Measurements from ENCODE around the gene BCKDK.
"Not testable (repeated sequence)": the region's sequence is repeated elsewhere in the genome, so short reads cannot be mapped to it uniquely, and the experiment has no call there.

Gene BCKDK

DNA sequence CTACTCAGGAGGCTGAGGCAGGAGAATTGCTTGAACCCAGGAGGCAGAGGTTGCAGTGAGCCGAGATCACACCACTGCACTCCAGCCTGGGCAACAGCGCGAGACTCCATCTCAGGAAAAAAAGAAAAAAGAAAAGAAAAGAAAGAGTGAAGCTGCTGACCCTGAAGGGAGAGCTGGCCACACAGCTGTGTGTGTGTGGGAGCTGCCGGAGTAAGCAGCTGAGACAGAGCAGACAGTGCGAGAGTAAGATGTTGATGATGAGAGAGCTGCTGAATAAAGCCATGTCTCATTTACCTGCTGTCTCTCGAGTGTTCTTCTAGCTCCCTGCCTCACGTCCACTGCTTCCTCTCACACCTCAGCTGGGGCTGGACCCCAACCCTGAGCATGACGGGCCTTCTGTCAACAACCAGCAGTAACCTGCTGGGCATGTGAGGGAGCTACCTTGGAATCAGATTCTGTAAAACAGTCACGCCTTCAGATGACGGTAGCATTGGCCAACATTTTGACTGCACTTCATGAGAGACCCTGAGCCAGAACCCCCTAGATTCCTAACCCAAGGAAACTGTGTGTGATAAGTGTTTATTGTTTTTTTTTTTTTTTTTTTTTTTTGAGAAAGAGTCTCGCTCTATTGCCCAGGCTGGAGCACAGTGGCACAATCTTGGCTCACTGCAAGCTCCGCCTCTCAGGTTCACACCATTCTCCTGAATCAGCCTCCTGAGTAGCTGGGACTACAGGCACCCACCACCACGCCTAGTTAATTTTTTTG, 7.1 kb upstream of the BCKDK start:
- not testable (repeated sequence) for DNase-seq

DNA sequence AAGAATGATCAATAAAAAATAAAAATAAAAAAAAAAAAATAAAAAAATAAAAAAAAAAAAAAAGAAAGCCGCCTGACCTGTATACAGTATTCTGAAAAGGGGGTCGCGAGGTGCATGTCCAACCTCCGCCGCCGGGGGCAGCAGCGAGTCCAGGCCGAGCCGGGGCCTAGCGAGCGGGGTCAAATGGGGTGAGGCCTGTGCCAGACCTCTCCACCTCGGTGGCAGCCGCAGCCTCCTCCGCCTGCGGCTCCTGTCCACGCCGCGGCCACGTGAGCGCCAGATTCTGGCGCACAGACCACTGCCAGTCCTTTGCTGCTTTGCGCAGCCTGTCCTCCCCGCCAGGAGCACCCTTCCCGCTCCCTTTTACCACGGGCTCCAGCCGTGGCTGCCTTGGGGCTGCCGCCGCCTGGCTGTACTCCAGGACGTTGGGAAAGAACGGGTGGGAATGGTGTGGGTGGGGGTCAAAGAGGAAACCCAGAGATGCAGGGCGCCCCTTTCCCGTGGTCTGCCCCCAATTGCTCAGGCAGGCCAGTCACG, 2.4 kb upstream of the BCKDK start:
- DNase-seq = peak; percentile 53

DNA sequence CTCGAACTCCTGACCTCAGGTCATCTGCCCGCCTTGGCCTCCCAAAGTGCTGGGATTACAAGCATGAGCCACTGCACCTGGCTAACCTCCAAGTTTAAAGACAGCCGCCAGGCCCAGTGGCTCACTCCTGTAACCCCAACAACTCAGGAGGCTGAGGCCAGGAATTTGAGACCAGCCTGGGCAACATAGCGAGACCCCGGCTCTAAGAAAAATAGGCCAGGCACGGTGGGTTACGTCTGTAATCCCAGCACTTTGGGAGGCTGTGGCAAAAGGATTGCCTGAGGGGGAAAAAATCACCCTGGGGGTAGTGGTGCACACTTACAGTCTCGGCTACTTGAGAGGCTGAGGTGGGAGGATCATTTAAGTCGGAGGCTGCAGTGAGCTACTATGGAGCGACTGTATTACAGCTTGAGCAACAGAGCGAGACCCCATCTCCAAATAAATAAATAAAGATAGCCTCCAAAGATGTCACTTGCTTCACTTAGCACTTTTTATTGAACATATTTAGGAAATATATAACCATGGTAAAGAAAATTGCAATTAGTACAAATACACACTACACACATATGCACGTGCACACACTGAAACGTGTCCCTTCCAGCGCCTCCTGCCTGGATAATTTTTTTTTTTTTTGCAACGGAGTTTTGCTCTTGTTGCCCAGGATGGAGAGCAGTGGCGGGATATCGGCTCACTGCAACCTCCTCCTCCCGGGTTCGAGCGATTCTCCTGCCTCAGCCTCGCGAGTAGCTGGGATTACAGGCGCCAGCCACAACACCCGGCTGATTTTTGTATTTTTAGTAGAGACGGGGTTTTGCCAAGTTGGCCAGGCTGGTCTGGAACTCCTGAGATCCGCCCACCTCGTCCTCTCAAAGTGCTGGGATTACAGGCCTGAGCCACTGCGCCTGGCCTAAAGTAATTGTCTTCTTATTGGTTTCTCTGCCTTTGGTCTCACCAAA, 1.4 kb upstream of the BCKDK start:
- DNase-seq = no peak

DNA sequence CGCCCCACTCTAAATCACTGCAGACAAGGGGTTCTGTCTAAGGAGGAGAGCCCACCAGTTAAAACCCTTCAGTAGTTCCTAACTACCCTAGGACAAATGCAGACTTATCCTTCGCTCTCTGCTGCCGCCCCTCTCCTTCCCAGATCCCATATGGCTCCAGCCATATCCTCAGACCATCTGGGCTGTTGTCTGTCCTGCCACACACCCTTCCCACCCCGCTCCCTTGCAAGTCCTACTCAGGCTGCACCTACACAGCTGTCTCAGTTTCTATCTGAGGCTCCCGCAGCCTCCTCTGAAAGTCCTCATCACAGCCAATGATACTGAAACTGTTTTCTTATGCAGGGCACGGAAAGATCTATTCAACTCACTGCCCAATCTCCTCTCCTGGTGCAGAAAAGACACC, 720 bp upstream of the BCKDK start:
- DNase-seq = no peak

DNA sequence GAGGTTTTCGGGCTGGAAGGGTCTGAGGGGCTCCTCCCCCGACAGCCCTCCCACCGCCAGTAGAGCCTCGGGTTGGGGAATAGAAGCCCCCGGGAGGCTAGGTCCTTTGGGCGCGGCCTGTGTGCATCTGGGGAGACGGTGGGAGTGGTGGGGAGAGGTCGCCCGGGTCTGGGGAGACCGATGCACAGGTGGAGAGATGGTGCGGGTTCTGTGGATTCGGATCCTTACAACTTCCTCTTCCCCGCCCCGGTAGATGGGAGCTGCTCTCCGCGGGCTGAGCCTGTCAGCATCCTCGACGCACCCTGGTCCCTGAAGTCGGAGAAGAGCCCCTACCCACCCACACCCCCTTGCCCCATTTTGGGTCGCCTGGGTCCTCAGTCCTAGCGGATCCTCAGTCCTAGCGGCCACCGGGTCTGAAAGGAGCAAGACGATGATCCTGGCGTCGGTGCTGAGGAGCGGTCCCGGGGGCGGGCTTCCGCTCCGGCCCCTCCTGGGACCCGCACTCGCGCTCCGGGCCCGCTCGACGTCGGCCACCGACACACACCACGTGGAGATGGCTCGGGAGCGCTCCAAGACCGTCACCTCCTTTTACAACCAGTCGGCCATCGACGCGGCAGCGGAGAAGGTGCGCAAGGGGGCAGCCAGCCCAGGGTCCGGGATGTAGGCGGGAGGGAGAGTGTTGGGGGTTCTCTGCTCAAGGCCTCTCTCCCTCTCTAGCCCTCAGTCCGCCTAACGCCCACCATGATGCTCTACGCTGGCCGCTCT, 790 bp downstream of the BCKDK start:
- no peak for DNase-seq

DNA sequence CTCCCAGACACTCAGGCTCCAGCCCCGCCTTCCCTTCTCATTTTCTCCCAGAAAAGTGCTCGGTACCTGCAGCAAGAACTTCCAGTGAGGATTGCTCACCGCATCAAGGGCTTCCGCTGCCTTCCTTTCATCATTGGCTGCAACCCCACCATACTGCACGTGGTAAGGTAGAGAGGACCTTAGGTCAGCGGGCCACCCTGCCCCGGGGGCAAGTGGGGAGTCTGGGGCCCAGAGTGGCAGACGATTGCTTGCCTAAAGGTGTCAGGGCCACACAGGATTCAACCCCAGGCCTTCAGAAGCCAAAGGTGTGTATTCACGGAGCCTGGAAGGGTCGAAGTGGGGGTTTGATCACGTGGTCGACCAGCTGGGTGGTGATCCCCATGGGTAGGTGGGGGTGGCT, 1.4 kb downstream of the BCKDK start:
- DNase-seq = no peak

DNA sequence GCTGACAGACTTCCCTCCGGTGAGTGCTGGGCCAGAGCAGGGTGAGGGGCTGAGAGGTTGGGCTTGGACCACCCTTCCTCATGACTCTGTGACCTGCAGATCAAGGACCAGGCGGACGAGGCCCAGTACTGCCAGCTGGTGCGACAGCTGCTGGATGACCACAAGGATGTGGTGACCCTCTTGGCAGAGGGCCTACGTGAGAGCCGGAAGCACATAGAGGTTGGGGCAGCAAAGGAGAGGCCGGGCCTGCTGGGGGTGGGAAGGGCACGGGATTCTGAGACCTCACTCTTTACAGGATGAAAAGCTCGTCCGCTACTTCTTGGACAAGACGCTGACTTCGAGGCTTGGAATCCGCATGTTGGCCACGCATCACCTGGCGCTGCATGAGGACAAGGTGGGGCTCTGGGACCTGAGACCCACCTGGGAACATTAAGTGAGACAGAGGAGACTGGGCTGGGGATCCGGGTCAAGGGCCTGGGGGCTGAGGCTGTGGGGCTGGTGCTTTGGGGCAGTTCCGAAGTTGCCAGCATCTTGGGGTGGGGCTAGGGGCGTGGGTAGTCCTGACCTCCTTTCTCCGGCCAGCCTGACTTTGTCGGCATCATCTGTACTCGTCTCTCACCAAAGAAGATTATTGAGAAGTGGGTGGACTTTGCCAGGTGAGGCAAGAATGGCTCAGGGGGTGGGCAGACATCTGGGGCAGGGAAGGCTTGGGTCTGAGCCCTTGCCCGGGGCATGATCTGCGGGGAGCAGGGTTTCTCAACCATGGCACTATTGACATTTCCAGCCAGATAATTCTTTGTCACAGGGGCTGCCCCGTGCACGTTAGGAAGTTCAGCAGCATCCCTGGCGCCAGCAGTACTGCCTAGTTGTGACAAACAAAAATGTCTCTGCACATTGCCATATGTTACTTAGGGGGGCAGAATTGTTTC, 2.2 kb downstream of the BCKDK start:
- DNase-seq = no peak

DNA sequence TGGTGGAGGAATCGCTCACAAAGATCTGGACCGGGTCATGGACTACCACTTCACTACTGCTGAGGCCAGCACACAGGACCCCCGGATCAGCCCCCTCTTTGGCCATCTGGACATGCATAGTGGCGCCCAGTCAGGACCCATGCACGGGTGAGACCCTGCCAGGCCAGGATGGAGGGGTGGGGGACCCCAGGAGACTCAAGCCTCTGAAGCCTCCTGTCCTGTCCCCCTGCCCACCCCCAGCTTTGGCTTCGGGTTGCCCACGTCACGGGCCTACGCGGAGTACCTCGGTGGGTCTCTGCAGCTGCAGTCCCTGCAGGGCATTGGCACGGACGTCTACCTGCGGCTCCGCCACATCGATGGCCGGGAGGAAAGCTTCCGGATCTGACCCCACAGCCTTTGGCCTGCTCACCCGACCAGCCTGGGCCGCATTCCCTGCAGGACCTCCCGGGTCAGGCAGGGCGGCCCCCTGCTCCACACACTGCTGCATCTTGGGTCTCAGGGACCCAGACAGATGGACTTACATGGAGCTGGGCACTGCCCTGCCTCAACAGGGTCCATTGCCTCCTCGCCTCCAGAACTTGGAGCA, 3.8 kb downstream of the BCKDK start:
- DNase-seq = no peak

DNA sequence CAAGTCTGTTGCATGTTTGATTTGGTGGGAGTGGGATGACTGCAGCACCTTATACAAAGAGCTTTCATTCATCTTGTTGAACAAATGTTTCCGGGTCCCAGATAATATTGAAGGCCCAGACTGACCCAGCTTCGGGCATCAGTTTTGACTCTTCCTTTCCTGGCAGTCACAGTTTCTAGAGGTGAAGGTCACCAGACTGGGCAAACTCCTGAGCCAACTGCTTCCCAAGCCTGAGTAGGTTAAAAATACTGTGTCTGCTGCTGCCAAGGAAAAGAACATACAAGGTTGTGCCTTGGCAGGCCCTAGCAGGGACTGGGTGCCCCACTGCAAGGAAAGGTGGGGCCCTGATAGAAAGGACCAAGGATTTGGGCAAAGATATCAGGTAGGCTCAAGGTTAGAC, 4.5 kb downstream of the BCKDK start:
- no peak for DNase-seq

DNA sequence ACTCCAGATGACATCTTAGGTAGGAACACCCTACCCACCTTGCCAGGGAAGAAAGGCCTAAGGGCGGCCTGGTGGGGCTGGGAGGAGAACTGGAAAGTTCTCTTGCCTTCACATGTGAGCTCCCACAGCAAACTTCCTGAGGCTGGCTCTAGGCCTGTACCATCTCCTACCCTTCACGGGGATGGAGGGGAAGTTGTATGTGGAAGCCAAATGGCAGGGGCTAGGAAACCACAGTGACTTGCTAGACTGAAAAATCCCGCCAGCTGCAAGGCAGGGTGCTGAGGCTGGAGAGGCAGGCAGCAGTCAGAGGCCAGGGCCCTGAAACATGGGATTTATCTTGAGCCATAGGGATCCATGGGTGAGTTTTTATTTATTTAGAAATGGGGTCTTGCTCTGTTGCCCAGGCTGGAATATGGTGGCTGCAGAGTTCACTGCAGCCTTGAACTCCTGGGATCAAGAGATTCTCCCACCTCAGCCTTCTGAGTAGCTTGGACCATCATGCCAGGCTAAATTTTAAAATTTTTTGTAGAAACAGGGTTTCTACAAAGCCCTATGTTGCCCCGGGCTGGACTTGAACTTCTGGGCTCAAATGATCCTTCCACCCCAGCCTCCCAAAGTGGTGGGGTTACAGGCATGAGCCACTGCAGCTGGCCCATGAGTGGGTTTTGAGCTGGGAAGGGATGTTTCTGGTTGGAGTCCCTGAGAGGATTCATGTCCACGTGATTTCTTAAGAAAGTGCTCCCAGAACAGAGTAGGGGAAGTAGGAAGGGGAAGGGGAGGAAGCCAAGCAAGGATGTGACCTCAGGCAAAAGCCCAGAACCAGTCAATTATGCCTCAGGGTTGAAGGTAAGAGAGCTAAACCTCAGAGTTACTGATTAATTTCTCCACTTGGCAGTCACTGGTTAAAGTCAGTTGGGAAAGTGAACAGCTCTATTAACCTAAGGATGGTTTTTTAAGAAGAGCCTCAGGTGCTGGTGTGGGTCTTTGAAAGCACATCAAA, 5.2 kb downstream of the BCKDK start:
- DNase-seq = no peak

DNA sequence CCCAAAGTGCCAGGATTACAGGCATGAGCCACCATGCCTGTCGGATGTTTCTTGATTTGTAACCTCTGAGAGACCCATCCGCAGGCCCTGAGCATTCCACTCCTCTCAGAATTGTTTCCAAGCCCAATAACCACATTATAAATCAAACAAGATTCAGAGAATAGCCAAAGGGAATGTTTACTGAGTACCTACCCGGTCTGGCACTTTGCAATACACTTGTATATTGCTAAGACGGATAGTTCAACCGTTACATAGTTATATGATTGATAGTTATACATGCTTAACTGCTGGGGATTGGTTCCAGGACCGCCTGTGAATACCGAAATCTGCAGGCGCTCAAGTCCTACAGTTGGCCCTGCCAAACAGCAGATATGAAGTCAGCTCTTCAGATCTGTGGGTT, 6.3 kb downstream of the BCKDK start:
- DNase-seq = no peak

DNA sequence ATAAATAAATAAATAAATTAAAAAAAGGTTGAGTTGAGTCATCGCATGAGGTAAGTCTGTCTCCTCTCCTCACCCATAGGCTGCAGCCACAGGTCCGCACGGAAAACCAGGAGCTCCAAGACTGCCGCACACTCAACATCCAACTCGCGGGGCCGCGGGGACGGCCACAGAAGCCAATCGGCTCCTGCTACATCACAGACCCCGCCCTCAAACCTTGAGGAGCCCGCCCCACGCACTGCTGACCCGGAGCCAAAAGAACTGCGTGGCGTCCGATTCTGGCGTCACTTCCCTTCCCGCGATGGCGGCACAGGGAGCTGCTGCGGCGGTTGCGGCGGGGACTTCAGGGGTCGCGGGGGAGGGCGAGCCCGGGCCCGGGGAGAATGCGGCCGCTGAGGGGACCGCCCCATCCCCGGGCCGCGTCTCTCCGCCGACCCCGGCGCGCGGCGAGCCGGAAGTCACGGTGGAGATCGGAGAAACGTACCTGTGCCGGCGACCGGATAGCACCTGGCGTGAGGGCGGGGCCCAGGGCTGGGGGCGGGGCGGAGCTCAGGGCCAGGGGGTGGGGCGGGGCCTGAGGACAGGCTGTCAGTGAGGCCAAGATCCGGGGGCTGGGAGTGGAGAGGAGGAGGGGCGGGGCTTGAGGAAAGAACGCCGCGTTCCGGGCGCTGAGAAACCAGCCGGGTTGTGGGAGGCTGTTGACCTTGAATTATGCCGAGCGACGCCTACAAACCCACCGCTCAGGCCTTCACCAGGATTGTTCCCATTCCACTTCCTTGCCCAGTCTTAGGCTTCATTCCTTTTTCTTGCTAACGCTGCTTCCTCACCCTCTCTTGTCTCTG, 9.4 kb downstream of the BCKDK start, which contains the start of gene KAT8:
TSS of gene KAT8 (plus strand) at position 281 of the 839 bp plus-strand sequence. CDS start at position 299, 18 bp downstream.
- peak; percentile 89 for DNase-seq

DNA sequence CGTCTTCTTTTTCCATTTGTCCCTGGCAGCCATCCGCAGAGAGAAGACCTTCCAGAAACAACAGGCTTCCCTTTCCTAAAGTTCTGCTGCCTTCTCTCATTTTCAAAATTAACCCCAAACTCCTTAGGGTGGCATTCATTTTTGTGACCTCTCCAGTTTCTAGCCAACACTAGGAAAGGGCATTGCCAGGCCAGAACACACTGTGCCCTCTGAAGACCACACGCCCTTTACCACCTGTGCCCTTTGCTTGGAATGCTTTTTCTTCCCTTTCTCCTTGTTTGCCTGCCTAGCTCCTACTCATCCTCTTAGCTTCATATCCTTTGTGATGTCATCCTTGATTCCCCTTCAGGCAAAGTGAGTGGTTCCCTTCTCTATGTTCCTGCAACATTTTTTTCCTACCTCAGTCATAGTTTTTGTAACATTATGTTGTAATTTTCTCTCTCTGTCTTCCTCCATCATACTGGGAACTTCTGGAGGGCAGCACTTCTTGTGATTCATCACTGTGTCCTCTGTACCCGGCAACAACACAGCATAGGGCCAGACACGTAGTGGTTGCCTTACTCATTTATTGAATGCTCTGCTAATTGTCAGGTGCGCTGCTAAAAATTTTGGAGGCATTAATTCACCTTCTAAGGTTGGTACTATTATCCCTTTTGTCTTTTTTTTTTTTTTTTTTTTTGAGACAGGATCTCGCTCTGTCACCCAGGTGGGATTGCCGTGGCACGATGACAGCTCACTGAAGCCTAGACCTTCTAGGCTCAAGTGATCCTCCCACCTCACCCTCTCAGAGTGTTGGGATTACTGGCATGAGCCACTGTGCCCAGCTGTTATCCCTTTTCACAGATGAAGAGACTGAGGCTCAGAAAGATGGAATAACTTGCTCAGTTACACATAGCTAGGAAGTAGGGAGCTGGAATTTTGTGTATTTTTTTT, 10.3 kb downstream of the BCKDK start:
- DNase-seq = no peak

DNA sequence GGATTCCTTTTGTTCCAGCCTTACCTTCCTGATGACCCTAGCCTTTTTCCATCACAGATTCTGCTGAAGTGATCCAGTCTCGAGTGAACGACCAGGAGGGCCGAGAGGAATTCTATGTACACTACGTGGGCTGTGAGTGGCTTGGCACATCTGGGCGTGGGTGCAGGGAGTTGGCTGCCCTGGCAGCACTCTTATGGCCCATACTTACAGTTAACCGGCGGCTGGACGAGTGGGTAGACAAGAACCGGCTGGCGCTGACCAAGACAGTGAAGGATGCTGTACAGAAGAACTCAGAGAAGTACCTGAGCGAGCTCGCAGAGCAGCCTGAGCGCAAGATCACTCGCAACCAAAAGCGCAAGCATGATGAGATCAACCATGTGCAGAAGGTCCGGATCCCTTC, 11.9 kb downstream of the BCKDK start:
- DNase-seq = no peak

DNA sequence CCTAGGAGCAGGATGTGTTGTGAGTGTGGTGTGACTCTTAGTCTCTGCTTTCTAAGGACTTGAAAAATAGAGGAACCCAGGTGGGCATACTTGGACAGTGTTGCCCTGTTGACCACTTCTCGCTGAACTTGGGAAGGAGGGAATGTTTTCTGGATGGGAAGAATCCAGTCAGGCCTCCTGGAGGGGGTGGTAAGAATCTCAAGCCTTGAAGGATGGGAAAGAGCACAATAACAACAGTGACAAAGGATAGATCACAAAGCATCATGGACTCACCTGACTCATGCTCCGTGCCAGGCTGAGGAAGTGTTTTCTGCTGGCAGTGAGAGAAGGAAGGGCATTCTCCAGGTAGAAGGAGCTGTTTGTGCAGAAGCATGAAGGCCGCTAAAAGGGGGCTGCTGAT, 17.7 kb downstream of the BCKDK start:
- no peak for DNase-seq

DNA sequence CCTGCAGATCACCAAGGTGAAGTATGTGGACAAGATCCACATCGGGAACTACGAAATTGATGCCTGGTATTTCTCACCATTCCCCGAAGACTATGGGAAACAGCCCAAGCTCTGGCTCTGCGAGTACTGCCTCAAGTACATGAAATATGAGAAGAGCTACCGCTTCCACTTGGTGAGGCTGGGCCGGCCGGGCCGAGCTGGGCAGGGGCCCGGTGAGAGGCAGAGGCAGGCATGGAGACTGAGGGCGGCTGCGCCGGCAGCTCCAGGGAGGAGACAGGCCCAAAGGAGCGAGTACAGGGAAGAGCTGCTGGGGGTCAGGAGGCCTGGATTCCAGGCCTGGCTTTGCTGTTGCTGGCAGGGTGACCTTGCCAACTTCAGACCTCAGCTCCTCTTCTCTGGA, 19.0 kb downstream of the BCKDK start:
- peak; percentile 20 for DNase-seq

DNA sequence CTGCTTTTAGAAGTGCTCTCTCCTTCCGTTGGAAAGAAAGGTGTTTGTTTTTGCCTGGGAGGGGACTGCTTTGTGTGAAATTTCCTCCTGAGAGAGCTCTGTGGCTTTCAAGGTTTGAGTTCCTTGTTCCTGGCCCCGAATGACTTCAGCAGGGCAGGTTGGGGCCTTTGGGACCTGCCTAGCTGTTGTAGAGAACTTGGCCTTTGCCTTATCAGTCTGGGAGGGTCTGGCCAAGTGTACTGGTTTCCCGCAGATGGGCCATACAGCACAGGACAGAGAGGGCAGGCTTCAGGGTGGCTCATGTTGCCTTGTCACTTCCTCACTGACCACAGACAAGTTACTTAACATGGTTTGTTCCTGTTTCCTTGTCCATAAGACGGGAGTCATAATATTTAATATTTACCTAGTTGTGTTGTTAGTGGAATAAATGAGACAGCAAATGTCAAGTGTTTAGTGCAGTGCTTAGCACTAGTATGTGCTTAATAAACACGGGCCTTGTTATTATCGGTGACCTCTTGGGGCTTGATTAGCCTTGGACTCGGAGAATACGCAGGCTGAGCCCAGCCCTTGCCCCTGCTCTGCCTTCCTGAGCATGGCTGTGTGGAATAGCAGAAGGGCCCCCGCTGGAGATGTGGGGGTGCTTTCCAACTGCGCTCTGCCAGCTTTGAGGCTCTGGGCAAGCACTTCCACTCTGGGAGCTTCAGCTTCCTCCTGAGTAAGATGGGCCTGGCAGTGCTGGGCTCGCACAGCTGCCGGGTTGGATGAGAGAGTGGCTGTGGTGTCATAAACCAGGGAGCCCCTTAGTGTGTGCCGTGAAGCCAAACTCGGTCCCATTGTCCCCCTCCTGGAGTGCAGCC, 20.8 kb downstream of the BCKDK start:
- no peak for DNase-seq

All from NCI-H2029 treated with DMSO at 0.1 percent for 48 hours (cell line).